ENCODE measurements around the gene SLC43A1.
"Not testable (repeated sequence)": the region's sequence is repeated elsewhere in the genome, so short reads cannot be mapped to it uniquely, and the experiment has no call there.

The SLC43A1 gene

GRCh38 chr11:57460022-57460757 lies 55.3 kb downstream of the SLC43A1 start, which contains the start of gene RTN4RL2:
RTN4RL2 (plus strand) TSS chr11:57460528; CDS start chr11:57460866, 338 bp downstream.
- DNase-seq: peak; percentile 72

- peak; percentile 39 for DNase-seq
Measured at GRCh38 chr11:57459164-57460021, 56.1 kb downstream of the SLC43A1 start.

GRCh38 chr11:57458410-57459163 lies 56.9 kb downstream of the SLC43A1 start:
- peak; percentile 61 for DNase-seq

- DNase-seq: peak; percentile 46
Measured at GRCh38 chr11:57458060-57458409, 57.5 kb downstream of the SLC43A1 start.

GRCh38 chr11:57457643-57458023 lies 57.9 kb downstream of the SLC43A1 start:
- no peak for DNase-seq

- DNase-seq: peak; percentile 87
Measured at GRCh38 chr11:57456960-57457642, 58.4 kb downstream of the SLC43A1 start.

GRCh38 chr11:57453543-57454177 lies 61.8 kb downstream of the SLC43A1 start:
- DNase-seq: peak; percentile 23

- DNase-seq: no peak
Measured at GRCh38 chr11:57446055-57446454, 69.4 kb downstream of the SLC43A1 start.

- DNase-seq: not testable (repeated sequence)
Measured at GRCh38 chr11:57445122-57445394, 70.4 kb downstream of the SLC43A1 start.

GRCh38 chr11:57444362-57445121 lies 71.0 kb downstream of the SLC43A1 start:
- no peak for DNase-seq

GRCh38 chr11:57440744-57441414 lies 74.6 kb downstream of the SLC43A1 start:
- DNase-seq: no peak

- no peak for DNase-seq
Measured at GRCh38 chr11:57439786-57440185, 75.7 kb downstream of the SLC43A1 start.

- DNase-seq: no peak
Measured at GRCh38 chr11:57438345-57439285, 76.9 kb downstream of the SLC43A1 start.

- DNase-seq: no peak
Measured at GRCh38 chr11:57436031-57436430, 79.5 kb downstream of the SLC43A1 start.

- no peak for DNase-seq
Measured at GRCh38 chr11:57434640-57435546, 80.6 kb downstream of the SLC43A1 start.
